ENCODE data around the gene USH2A. TPM values are rescaled to one million over a fixed set of nuclear protein-coding genes. Genes with fewer than 3 reads are reported as not detected.
A peak's percentile ranks its signal among the peaks of the same experiment; 100 is the strongest.

Gene USH2A
- total and polyA plus RNA-seq, 2 experiments from 2014 or later: under 0.01 to 0.01 TPM

- Histone ChIP-seq H3K27ac (no peak overlapping the region), H3F3A (ENCODE audit: insufficient read depth) (0 out of 2 replicates have a peak, but pooled peaks cover 9% of the 10 kb centered on the region), H3K9me3 (ENCODE audit: low read depth) (no peaks in the 10 kb centered on the region), H3K79me2 (ENCODE audit: insufficient read depth) (no peaks in the 10 kb centered on the region), H3K27me3 (replicated peaks; ENCODE audit: insufficient read depth) (no peaks in the 10 kb centered on the region), H3K4me3 (no peak overlapping the region), H4K20me1 (ENCODE audit: insufficient read depth) (no peaks in the 10 kb centered on the region), H3K36me3 (ENCODE audit: low read depth) (no peaks in the 10 kb centered on the region), H3K9ac (no peak overlapping the region), H3K4me1 (ENCODE audit: insufficient read depth) (peaks cover 17% of the 10 kb centered on the region), H3K9me2 (ENCODE audit: insufficient read depth) (no peaks in the 10 kb centered on the region), H2AFZ (0 out of 2 replicates have a peak overlapping the region, but pooled peaks have one; percentile 2), H3K4me2 (ENCODE audit: unreplicated experiment) (no peak overlapping the region)
- DNase-seq: peak; percentile 2
- TF ChIP-seq EZH2phosphoT487 (IDR thresholded peaks at IDR 0.05; ENCODE audit: insufficient read depth, low read depth) (no peak), EZH2 (IDR thresholded peaks at IDR 0.05; ENCODE audit: insufficient read depth, poor library complexity, severe bottlenecking) (no peak)
- 71 to 72% methylated on average over 1 of the region's 1 CpG for WGBS, 2 experiments (ENCODE audit: low coverage in 1 of 2, low lambda C conversion rate in 2 of 2, missing lambda C conversion rate in 2 of 2)
- in situ Hi-C loops (cut with MboI): no loop called here
Observed at GRCh38 chr1:215744419-215744818, 678.8 kb downstream of the USH2A start.

- Histone ChIP-seq H3F3A (ENCODE audit: insufficient read depth) (0 out of 2 replicates have a peak, but pooled peaks cover under 1% of the 10 kb centered on the region), H3K27ac (no peak overlapping the region), H3K79me2 (ENCODE audit: insufficient read depth) (no peaks in the 10 kb centered on the region), H4K20me1 (ENCODE audit: insufficient read depth) (no peaks in the 10 kb centered on the region), H3K9me3 (ENCODE audit: low read depth) (no peaks in the 10 kb centered on the region), H3K4me2 (ENCODE audit: unreplicated experiment) (no peak overlapping the region), H3K27me3 (replicated peaks; ENCODE audit: insufficient read depth) (no peaks in the 10 kb centered on the region), H3K4me3 (no peak overlapping the region), H3K4me1 (ENCODE audit: insufficient read depth) (peaks cover 2% of the 10 kb centered on the region; the same call in 1 of the 2 replicates), H3K9me2 (ENCODE audit: insufficient read depth) (no peaks in the 10 kb centered on the region), H3K9ac (no peak overlapping the region), H3K36me3 (ENCODE audit: low read depth) (no peaks in the 10 kb centered on the region), H2AFZ (no peak overlapping the region)
- DNase-seq: no peak
- WGBS, 2 experiments (ENCODE audit: low coverage in 1 of 2, low lambda C conversion rate in 2 of 2, missing lambda C conversion rate in 2 of 2): 69 to 74% methylated on average over 3 of the region's 3 CpGs
- TF ChIP-seq EZH2phosphoT487 (IDR thresholded peaks at IDR 0.05; ENCODE audit: insufficient read depth, low read depth) (no peak), EZH2 (IDR thresholded peaks at IDR 0.05; ENCODE audit: insufficient read depth, poor library complexity, severe bottlenecking) (no peak)
- in situ Hi-C loops (cut with MboI): no loop called here
Observed at GRCh38 chr1:215739025-215739424, 684.2 kb downstream of the USH2A start.

- H3F3A ChIP-seq (ENCODE audit: insufficient read depth): no peaks in the 10 kb centered on the region
- H3K4me1 ChIP-seq (ENCODE audit: insufficient read depth): 0 out of 2 replicates have a peak, but pooled peaks cover 5% of the 10 kb centered on the region
- H3K4me3 ChIP-seq: no peak overlapping the region
- H3K36me3 ChIP-seq (ENCODE audit: low read depth): no peaks in the 10 kb centered on the region
- no peak overlapping the region for H2AFZ ChIP-seq
- no peaks in the 10 kb centered on the region for H3K9me3 ChIP-seq (ENCODE audit: low read depth)
- no peak for TF ChIP-seq EZH2phosphoT487 (IDR thresholded peaks at IDR 0.05; ENCODE audit: insufficient read depth, low read depth)
- no peak for TF ChIP-seq EZH2 (IDR thresholded peaks at IDR 0.05; ENCODE audit: insufficient read depth, poor library complexity, severe bottlenecking)
- no peaks in the 10 kb centered on the region for H3K9me2 ChIP-seq (ENCODE audit: insufficient read depth)
- H4K20me1 ChIP-seq (ENCODE audit: insufficient read depth): no peaks in the 10 kb centered on the region
- peak; percentile 4 for DNase-seq
- in situ Hi-C loops (cut with MboI): no loop called here
- H3K4me2 ChIP-seq (ENCODE audit: unreplicated experiment): no peak overlapping the region
- no peaks in the 10 kb centered on the region for H3K79me2 ChIP-seq (ENCODE audit: insufficient read depth)
- H3K9ac ChIP-seq: no peak overlapping the region
- H3K27me3 ChIP-seq (replicated peaks; ENCODE audit: insufficient read depth): no peaks in the 10 kb centered on the region
- no peak overlapping the region for H3K27ac ChIP-seq
Observed at GRCh38 chr1:215731699-215732098, 691.5 kb downstream of the USH2A start.

GRCh38 chr1:215730600-215730999, 692.6 kb downstream of the USH2A start:
- Histone ChIP-seq H3K9ac (no peak overlapping the region), H3K9me3 (ENCODE audit: low read depth) (no peaks in the 10 kb centered on the region), H3K27ac (no peak overlapping the region), H3K79me2 (ENCODE audit: insufficient read depth) (no peaks in the 10 kb centered on the region), H3K4me2 (ENCODE audit: unreplicated experiment) (no peak overlapping the region), H2AFZ (no peak overlapping the region), H3K9me2 (ENCODE audit: insufficient read depth) (no peaks in the 10 kb centered on the region), H4K20me1 (ENCODE audit: insufficient read depth) (no peaks in the 10 kb centered on the region), H3K36me3 (ENCODE audit: low read depth) (no peaks in the 10 kb centered on the region), H3K4me3 (no peak overlapping the region), H3K27me3 (replicated peaks; ENCODE audit: insufficient read depth) (no peaks in the 10 kb centered on the region), H3K4me1 (ENCODE audit: insufficient read depth) (0 out of 2 replicates have a peak, but pooled peaks cover 5% of the 10 kb centered on the region), H3F3A (ENCODE audit: insufficient read depth) (no peaks in the 10 kb centered on the region)
- 81 to 84% methylated on average over 3 of the region's 3 CpGs for WGBS, 2 experiments (ENCODE audit: low coverage in 1 of 2, low lambda C conversion rate in 2 of 2, missing lambda C conversion rate in 2 of 2)
- DNase-seq: no peak
- in situ Hi-C loops (cut with MboI): no loop called here
- TF ChIP-seq EZH2phosphoT487 (IDR thresholded peaks at IDR 0.05; ENCODE audit: insufficient read depth, low read depth) (no peak), EZH2 (IDR thresholded peaks at IDR 0.05; ENCODE audit: insufficient read depth, poor library complexity, severe bottlenecking) (no peak)

GRCh38 chr1:215728169-215728568, 695.1 kb downstream of the USH2A start:
- no peak for DNase-seq
- H3K79me2 ChIP-seq (ENCODE audit: insufficient read depth): no peaks in the 10 kb centered on the region
- H3F3A ChIP-seq (ENCODE audit: insufficient read depth): no peaks in the 10 kb centered on the region
- H3K36me3 ChIP-seq (ENCODE audit: low read depth): no peaks in the 10 kb centered on the region
- WGBS, 2 experiments (ENCODE audit: low coverage in 1 of 2, low lambda C conversion rate in 2 of 2, missing lambda C conversion rate in 2 of 2): 55 to 61% methylated on average over 3 of the region's 3 CpGs
- H3K4me1 ChIP-seq (ENCODE audit: insufficient read depth): 0 out of 2 replicates have a peak, but pooled peaks cover 5% of the 10 kb centered on the region
- no peak overlapping the region for H3K4me2 ChIP-seq (ENCODE audit: unreplicated experiment)
- no peak overlapping the region for H3K9ac ChIP-seq
- H3K9me3 ChIP-seq (ENCODE audit: low read depth): no peaks in the 10 kb centered on the region
- in situ Hi-C loops (cut with MboI): no loop called here
- no peaks in the 10 kb centered on the region for H4K20me1 ChIP-seq (ENCODE audit: insufficient read depth)
- no peak overlapping the region for H3K4me3 ChIP-seq
- no peaks in the 10 kb centered on the region for H3K9me2 ChIP-seq (ENCODE audit: insufficient read depth)
- H2AFZ ChIP-seq: no peak overlapping the region
- TF ChIP-seq EZH2phosphoT487 (IDR thresholded peaks at IDR 0.05; ENCODE audit: insufficient read depth, low read depth) (no peak), EZH2 (IDR thresholded peaks at IDR 0.05; ENCODE audit: insufficient read depth, poor library complexity, severe bottlenecking) (no peak)
- no peaks in the 10 kb centered on the region for H3K27me3 ChIP-seq (replicated peaks; ENCODE audit: insufficient read depth)
- no peak overlapping the region for H3K27ac ChIP-seq

All from GM23248 (cell line).